ENCODE measurements around the gene PEX14. TPM values are rescaled to one million over a fixed set of nuclear protein-coding genes. Genes with fewer than 3 reads are reported as not detected.

PEX14 gene
- total RNA-seq, 4 donors from 2014 or later = 14.6 to 19.0 (median 17.6) TPM

GRCh38 chr1:10516925-10517676, 42.4 kb downstream of the PEX14 start:
- TF ChIP-seq CTCF (IDR thresholded peaks at IDR 0.05) (no peak), EP300 (IDR thresholded peaks at IDR 0.05) (no peak), POLR2AphosphoS5 (IDR thresholded peaks at IDR 0.05) (no peak), POLR2A (IDR thresholded peaks at IDR 0.05) (no peak)
- Histone ChIP-seq H3K4me3 (no peak overlapping the region), H3K4me1 (peaks cover 53% of the 10 kb centered on the region)

GRCh38 chr1:10517677-10517982, 42.9 kb downstream of the PEX14 start:
- no peak for TF ChIP-seq CTCF (IDR thresholded peaks at IDR 0.05)
- TF ChIP-seq EP300 (IDR thresholded peaks at IDR 0.05) = no peak
- no peak for TF ChIP-seq POLR2AphosphoS5 (IDR thresholded peaks at IDR 0.05)
- TF ChIP-seq POLR2A (IDR thresholded peaks at IDR 0.05) = no peak
- Histone ChIP-seq H3K27ac (peak overlapping the region; percentile 57), H3K36me3 (no peaks in the 10 kb centered on the region), H3K4me1 (peaks cover 55% of the 10 kb centered on the region), H3K4me3 (no peak overlapping the region), H3K9me3 (no peaks in the 10 kb centered on the region), H3K27me3 (no peaks in the 10 kb centered on the region)
- 75% methylated on average over 2 of the region's 2 CpGs for WGBS
- no peak for DNase-seq (ENCODE audit: low spot score in 2 of 2)

More at GRCh38 chr1:10516925-10517676, 42.4 kb downstream of the PEX14 start:
- Histone ChIP-seq H3K36me3 (no peaks in the 10 kb centered on the region), H3K9me3 (no peaks in the 10 kb centered on the region), H3K27ac (peak overlapping the region; percentile 57), H3K27me3 (no peaks in the 10 kb centered on the region)
- 49% methylated on average over 8 of the region's 8 CpGs for WGBS
- DNase-seq (ENCODE audit: low spot score in 2 of 2) = no peak

GRCh38 chr1:10519016-10519417, 44.3 kb downstream of the PEX14 start:
- Histone ChIP-seq H3K4me1 (peaks cover 56% of the 10 kb centered on the region), H3K9me3 (no peaks in the 10 kb centered on the region), H3K36me3 (no peaks in the 10 kb centered on the region), H3K27ac (no peak overlapping the region), H3K27me3 (no peaks in the 10 kb centered on the region), H3K4me3 (no peak overlapping the region)
- WGBS = 65% methylated on average over 7 of the region's 7 CpGs
- no peak for DNase-seq (ENCODE audit: low spot score in 2 of 2)
- no peak for TF ChIP-seq POLR2A (IDR thresholded peaks at IDR 0.05)
- no peak for TF ChIP-seq POLR2AphosphoS5 (IDR thresholded peaks at IDR 0.05)
- TF ChIP-seq EP300 (IDR thresholded peaks at IDR 0.05) = no peak
- TF ChIP-seq CTCF (IDR thresholded peaks at IDR 0.05) = no peak

- Histone ChIP-seq H3K9me3 (no peaks in the 10 kb centered on the region), H3K27me3 (no peaks in the 10 kb centered on the region), H3K4me1 (peaks cover 41% of the 10 kb centered on the region), H3K4me3 (no peak overlapping the region), H3K27ac (no peak overlapping the region), H3K36me3 (no peaks in the 10 kb centered on the region)
- 85% methylated on average over 6 of the region's 6 CpGs for WGBS
- no peak for TF ChIP-seq CTCF (IDR thresholded peaks at IDR 0.05)
- no peak for TF ChIP-seq EP300 (IDR thresholded peaks at IDR 0.05)
- no peak for TF ChIP-seq POLR2AphosphoS5 (IDR thresholded peaks at IDR 0.05)
- no peak for TF ChIP-seq POLR2A (IDR thresholded peaks at IDR 0.05)
- no peak for DNase-seq (ENCODE audit: low spot score in 2 of 2)
These were observed 45.7 kb downstream of the PEX14 start for GRCh38 chr1:10520497-10520896.

GRCh38 chr1:10520952-10521351, 46.2 kb downstream of the PEX14 start:
- no peak for TF ChIP-seq CTCF (IDR thresholded peaks at IDR 0.05)
- TF ChIP-seq POLR2AphosphoS5 (IDR thresholded peaks at IDR 0.05) = no peak
- no peak for TF ChIP-seq POLR2A (IDR thresholded peaks at IDR 0.05)
- no peak for TF ChIP-seq EP300 (IDR thresholded peaks at IDR 0.05)
- H3K4me3 ChIP-seq = no peak overlapping the region
- H3K27me3 ChIP-seq = no peaks in the 10 kb centered on the region
- 81% methylated on average over 1 of the region's 1 CpG for WGBS
- no peaks in the 10 kb centered on the region for H3K9me3 ChIP-seq
- no peak for DNase-seq (ENCODE audit: low spot score in 2 of 2)
- no peaks in the 10 kb centered on the region for H3K36me3 ChIP-seq
- peaks cover 37% of the 10 kb centered on the region for H3K4me1 ChIP-seq
- H3K27ac ChIP-seq = no peak overlapping the region
